Pancreas (tissue), 10 donors: Measurements from ENCODE around the gene EGFL7. TPM values are rescaled to one million over a fixed set of nuclear protein-coding genes. Genes with fewer than 3 reads are reported as not detected.
A peak's percentile ranks its signal among the peaks of the same experiment; 100 is the strongest.

Experiments
- ATAC-seq, 4 donors: fragments of 200-7000 bp; cut with Tn5 transposase; one replicate each; pipeline versions ENCODE4 v1.8.0 to v1.9.1; 2020; ENCODE audit warnings: mild to moderate bottlenecking in 4 of 4, moderate library complexity in 4 of 4
- DNase-seq, 6 donors: peaks; one replicate each; pipeline ENCODE4 v3.0.0-alpha.2; 2020
- FAIRE-seq: peaks from 2 replicates; lab custom pipeline; 2012; peaks lifted over from hg19 to GRCh38; lab: Jason Lieb, UNC
- H3K27ac ChIP-seq, 4 donors: fragments of 200-600 bp; sonication (generic); 1 replicate in 3 of 4; 2 replicates in 1 of 4; pipeline versions ENCODE4 v1.5.0 to v1.8.0; 2020
- H3K27me3 ChIP-seq, 4 donors: fragments of 200-600 bp; one replicate each; pipeline ENCODE4 v1.8.0; 2021
- H3K36me3 ChIP-seq, 3 donors: fragments of 200-600 bp; sonication (generic) in 1 of 3; one replicate each; pipeline versions ENCODE4 v1.5.0 to v1.8.0; 2020 to 2021
- H3K4me1 ChIP-seq, 3 donors: fragments of 200-600 bp; one replicate each; pipeline ENCODE4 v1.8.0; 2021
- H3K4me3 ChIP-seq, 4 donors: fragments of 200-600 bp; sonication (generic) in 2 of 4; one replicate each; pipeline versions ENCODE4 v1.5.0 to v1.8.0; 2020 to 2021
- H3K9me3 ChIP-seq, 4 donors: fragments of 200-600 bp; one replicate each; pipeline ENCODE4 v1.8.0; 2021
- CTCF ChIP-seq, 4 donors: fragments of 200-600 bp; sonication (generic) in 3 of 4; IDR thresholded peaks; one replicate each; pipeline versions ENCODE4 v1.5.0 to v1.8.0; 2021; ENCODE audit warnings: antibody characterized with exemption in 4 of 4
- WGBS, 2 donors: extraction: QIAGEN DNeasy Blood & Tissue Kit; methylation state at CpG; one replicate each; pipeline ENCODE4 v1.1.7; 2013; 5-methylcytosine and 5-hydroxymethylcytosine counted together
- intact Hi-C, 3 donors: fragments of 100-400 bp; cut with DNase I; formaldehyde crosslinking; loops; one replicate each; pipeline versions ENCODE4 v1.11.1 to v1.14.2; 2022
- polyA plus RNA-seq, 2 donors: library from polyadenylated mRNA; stranded (reverse); fragments of 200-250 nt; gene quantifications; one replicate each; pipeline ENCODE4 v1.2.3, GENCODE V29; 2013
- total RNA-seq, 6 donors: library from RNA; stranded (reverse); fragmentation: NEBNext Ultra II Directional in 4 of 6; extraction: Animal tissue kit (Norgen Biotek cat#: 25700) in 4 of 6; gene quantifications; one replicate each; pipeline versions ENCODE4 v1.2.1 to v1.2.4, GENCODE V29; 2021 to 2023
- donor health status: healthy with polysubstance abuse.
- donor health status: DM: no; HTN: no; CAD: no; lungs with moderate emphysema.
- donor health status: DM: no; HTN: no; CAD: no.
- donor health status: control.
- donor health status: control.
- donor health status: Bipolar disorder and iron deficiency.
- donor health status: DM: yes; HTN: yes; CAD: no.
- donor health status: DM: no; HTN: no; CAD: no.
- donor health status: DM: no; HTN: no; CAD: no.
- donor health status: DM: yes; HTN: yes; CAD: no.

EGFL7 gene
- total and polyA plus RNA-seq, 8 donors = 8.6 to 134 (median 16.7) TPM

- intact Hi-C loops = no loop called here
- no peak for FAIRE-seq
- no peak for TF ChIP-seq CTCF (IDR thresholded peaks at IDR 0.05)
- H3K4me3 ChIP-seq = no peak overlapping the region
- no peaks in the 10 kb centered on the region for H3K36me3 ChIP-seq
- 72 to 73% methylated on average over 15 to 17 of the region's 17 CpGs for WGBS, 2 donors
- H3K27me3 ChIP-seq = no peaks in the 10 kb centered on the region
- no peak for ATAC-seq
- DNase-seq = no peak
- no peak overlapping the region for H3K27ac ChIP-seq
- H3K4me1 ChIP-seq = peaks cover 0 to 2% (median 0%) of the 10 kb centered on the region in 3 donors
- H3K9me3 ChIP-seq = no peaks in the 10 kb centered on the region
Observed at GRCh38 chr9:136615631-136616306, 46.9 kb upstream of the EGFL7 start.

GRCh38 chr9:136616307-136616635 is 46.4 kb upstream of the EGFL7 start:
- Histone ChIP-seq H3K4me1 (peaks cover 0 to 2% (median 0%) of the 10 kb centered on the region in 3 donors), H3K27me3 (no peaks in the 10 kb centered on the region), H3K27ac (no peak overlapping the region), H3K9me3 (no peaks in the 10 kb centered on the region), H3K4me3 (no peak overlapping the region), H3K36me3 (no peaks in the 10 kb centered on the region)
- intact Hi-C loops = no loop called here
- WGBS, 2 donors = 79 to 84% methylated on average over 12 of the region's 12 CpGs
- ATAC-seq (no peak), FAIRE-seq (no peak), DNase-seq (peak in 1 of 6 donors; percentile 71)
- no peak for TF ChIP-seq CTCF (IDR thresholded peaks at IDR 0.05)

GRCh38 chr9:136616948-136617695 is 45.6 kb upstream of the EGFL7 start:
- Histone ChIP-seq H3K9me3 (no peaks in the 10 kb centered on the region), H3K27me3 (no peaks in the 10 kb centered on the region), H3K4me3 (no peak overlapping the region), H3K27ac (no peak overlapping the region), H3K36me3 (no peaks in the 10 kb centered on the region), H3K4me1 (peaks cover 0 to 2% (median 0%) of the 10 kb centered on the region in 3 donors)
- intact Hi-C loops = no loop called here
- ATAC-seq = no peak
- peak in 1 of 6 donors; percentile 69 for DNase-seq
- no peak for FAIRE-seq
- no peak for TF ChIP-seq CTCF (IDR thresholded peaks at IDR 0.05)
- 84 to 92% methylated on average over 21 to 22 of the region's 22 CpGs for WGBS, 2 donors

- no peak for TF ChIP-seq CTCF (IDR thresholded peaks at IDR 0.05)
- H3K27me3 ChIP-seq = no peaks in the 10 kb centered on the region
- peaks cover 0 to 2% (median 0%) of the 10 kb centered on the region in 3 donors for H3K4me1 ChIP-seq
- no peak overlapping the region for H3K27ac ChIP-seq
- WGBS, 2 donors = 90 to 92% methylated on average over 24 to 26 of the region's 26 CpGs
- peak in 2 of 6 donors; percentile 24 to 67 for DNase-seq
- FAIRE-seq = no peak
- intact Hi-C loops = no loop called here
- no peaks in the 10 kb centered on the region for H3K36me3 ChIP-seq
- H3K4me3 ChIP-seq = no peak overlapping the region
- ATAC-seq = no peak
- H3K9me3 ChIP-seq = no peaks in the 10 kb centered on the region
Observed at GRCh38 chr9:136617746-136618579, 44.8 kb upstream of the EGFL7 start.
